Colon (tissue), 2 donors: ENCODE results near the gene TMEM138.

ENCODE experiments used
- FAIRE-seq: peaks from 2 replicates; lab custom pipeline; 2012; peaks lifted over from hg19 to GRCh38; lab: Jason Lieb, UNC
- donor health status: control.
- donor health status: control.

TMEM138 gene

GRCh38 chr11:61361741-61362541 lies at the start of gene TMEM138, which contains the start of gene CYB561A3:
TSS of gene TMEM138 (plus strand) at chr11:61362374. CDS start at chr11:61364391, 2,017 bp downstream.
TSS of gene CYB561A3 (minus strand) at chr11:61361882. CDS start at chr11:61356713, 5,169 bp downstream.
- no peak for FAIRE-seq

GRCh38 chr11:61315260-61315659 lies 46.9 kb upstream of the TMEM138 start:
- no peak for FAIRE-seq

GRCh38 chr11:61325649-61326414 lies 36.3 kb upstream of the TMEM138 start:
- FAIRE-seq = no peak

- no peak for FAIRE-seq
These were observed 34.5 kb upstream of the TMEM138 start for GRCh38 chr11:61327669-61328071.

GRCh38 chr11:61328351-61328750 lies 33.8 kb upstream of the TMEM138 start:
- FAIRE-seq = no peak

GRCh38 chr11:61329871-61330270 lies 32.3 kb upstream of the TMEM138 start:
- FAIRE-seq = no peak

- no peak for FAIRE-seq
These were observed 30.5 kb upstream of the TMEM138 start for GRCh38 chr11:61331651-61332050.

GRCh38 chr11:61332281-61332796 lies 29.8 kb upstream of the TMEM138 start:
- FAIRE-seq = no peak

GRCh38 chr11:61332797-61333549 lies 29.2 kb upstream of the TMEM138 start, which contains the start of the genes DDB1 and TKFC:
TSS of gene DDB1 (minus strand) at chr11:61333105. CDS start at chr11:61332968, 137 bp downstream.
TSS of gene TKFC (plus strand) at chr11:61333228. CDS start at chr11:61334729, 1,501 bp downstream.
- no peak for FAIRE-seq

GRCh38 chr11:61333550-61334433 lies 28.4 kb upstream of the TMEM138 start:
- FAIRE-seq = no peak

GRCh38 chr11:61334434-61335354 lies 27.5 kb upstream of the TMEM138 start:
- no peak for FAIRE-seq

GRCh38 chr11:61335355-61335710 lies 26.8 kb upstream of the TMEM138 start:
- FAIRE-seq = no peak

GRCh38 chr11:61336171-61336935 lies 25.8 kb upstream of the TMEM138 start:
- no peak for FAIRE-seq

GRCh38 chr11:61337706-61338470 lies 24.3 kb upstream of the TMEM138 start:
- no peak for FAIRE-seq

GRCh38 chr11:61338783-61339489 lies 23.2 kb upstream of the TMEM138 start:
- FAIRE-seq = no peak

GRCh38 chr11:61339490-61339878 lies 22.7 kb upstream of the TMEM138 start:
- FAIRE-seq = no peak

GRCh38 chr11:61340979-61341378 lies 21.2 kb upstream of the TMEM138 start:
- no peak for FAIRE-seq

- FAIRE-seq = no peak
These were observed 20.5 kb upstream of the TMEM138 start for GRCh38 chr11:61341706-61342105.
